ENCODE results near the gene NYAP1.
"Not testable (repeated sequence)": the region's sequence is repeated elsewhere in the genome, so short reads cannot be mapped to it uniquely, and the experiment has no call there.

NYAP1 gene

GRCh38 chr7:100539436-100540006 is 55.8 kb downstream of the NYAP1 start:
- DNase-seq (ENCODE audit: insufficient read length, low spot score) (no peak), FAIRE-seq (no peak)

- DNase-seq (ENCODE audit: insufficient read length, low spot score), result no peak
- peak; percentile 11 for FAIRE-seq
These were observed 56.5 kb downstream of the NYAP1 start for GRCh38 chr7:100540073-100540723.

- DNase-seq (ENCODE audit: insufficient read length, low spot score); FAIRE-seq: not testable (repeated sequence)
These were observed 57.6 kb downstream of the NYAP1 start for GRCh38 chr7:100541309-100541708.

GRCh38 chr7:100543586-100543985 is 59.9 kb downstream of the NYAP1 start:
- no peak for FAIRE-seq
- DNase-seq (ENCODE audit: insufficient read length, low spot score), result no peak

- FAIRE-seq, result no peak
- DNase-seq (ENCODE audit: insufficient read length, low spot score), result no peak
These were observed 60.7 kb downstream of the NYAP1 start for GRCh38 chr7:100544386-100544785.
